GM12874 (cell line): Measurements from ENCODE around the gene ELOA2.

Experiments
- CTCF ChIP-seq: IDR thresholded peaks from 2 replicates; pipeline ENCODE4 v1.5.1; 2011; ENCODE audit warnings: low read depth, mild to moderate bottlenecking, control low read depth, low read length, moderate library complexity; ENCODE audit not compliant: insufficient read depth

ELOA2 gene

GRCh38 chr18:47035156-47035671 is at the start of gene ELOA2:
Gene ELOA2, minus strand, starts transcription at chr18:47035621. Its CDS starts 357 bp downstream, at chr18:47035264.
- no peak for TF ChIP-seq CTCF

GRCh38 chr18:47081578-47081977 is 46.2 kb upstream of the ELOA2 start:
- no peak for TF ChIP-seq CTCF

- no peak for TF ChIP-seq CTCF
Measured at GRCh38 chr18:47080872-47081271, 45.5 kb upstream of the ELOA2 start.

GRCh38 chr18:47077111-47077510 is 41.7 kb upstream of the ELOA2 start:
- TF ChIP-seq CTCF, result no peak

GRCh38 chr18:47075098-47075883 is 39.9 kb upstream of the ELOA2 start:
- TF ChIP-seq CTCF, result no peak

GRCh38 chr18:47067648-47068047 is 32.2 kb upstream of the ELOA2 start:
- no peak for TF ChIP-seq CTCF

GRCh38 chr18:47063096-47063495 is 27.7 kb upstream of the ELOA2 start:
- no peak for TF ChIP-seq CTCF
